Measurements from ENCODE around the gene FGF19.

The FGF19 gene

DNA sequence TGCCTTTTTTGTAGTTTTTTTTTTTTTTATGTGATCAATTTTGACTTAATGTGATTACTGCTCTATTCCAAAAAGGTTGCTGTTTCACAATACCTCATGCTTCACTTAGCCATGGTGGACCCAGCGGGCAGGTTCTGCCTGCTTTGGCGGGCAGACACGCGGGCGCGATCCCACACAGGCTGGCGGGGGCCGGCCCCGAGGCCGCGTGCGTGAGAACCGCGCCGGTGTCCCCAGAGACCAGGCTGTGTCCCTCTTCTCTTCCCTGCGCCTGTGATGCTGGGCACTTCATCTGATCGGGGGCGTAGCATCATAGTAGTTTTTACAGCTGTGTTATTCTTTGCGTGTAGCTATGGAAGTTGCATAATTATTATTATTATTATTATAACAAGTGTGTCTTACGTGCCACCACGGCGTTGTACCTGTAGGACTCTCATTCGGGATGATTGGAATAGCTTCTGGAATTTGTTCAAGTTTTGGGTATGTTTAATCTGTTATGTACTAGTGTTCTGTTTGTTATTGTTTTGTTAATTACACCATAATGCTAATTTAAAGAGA, 50.3 kb downstream of the FGF19 start:
- ChIA-PET POLR2A (interaction anchor here (1.3 kb wide), 1 partner anchor 12 kb away, joined by 3 read pairs; the partner anchor contains the start of gene CCND1), CTCF (no interaction called here)
- TF ChIP-seq BHLHE40 (IDR thresholded peaks at IDR 0.05; ENCODE audit: borderline replicate concordance) = no peak
- TF ChIP-seq SUZ12 (IDR thresholded peaks at IDR 0.05) = no peak
- no peak for TF ChIP-seq SP1 (IDR thresholded peaks at IDR 0.05)
- TF ChIP-seq L3MBTL2 (conservative IDR thresholded peaks at IDR 0.05) = no peak
- TF ChIP-seq, protein P1, sequence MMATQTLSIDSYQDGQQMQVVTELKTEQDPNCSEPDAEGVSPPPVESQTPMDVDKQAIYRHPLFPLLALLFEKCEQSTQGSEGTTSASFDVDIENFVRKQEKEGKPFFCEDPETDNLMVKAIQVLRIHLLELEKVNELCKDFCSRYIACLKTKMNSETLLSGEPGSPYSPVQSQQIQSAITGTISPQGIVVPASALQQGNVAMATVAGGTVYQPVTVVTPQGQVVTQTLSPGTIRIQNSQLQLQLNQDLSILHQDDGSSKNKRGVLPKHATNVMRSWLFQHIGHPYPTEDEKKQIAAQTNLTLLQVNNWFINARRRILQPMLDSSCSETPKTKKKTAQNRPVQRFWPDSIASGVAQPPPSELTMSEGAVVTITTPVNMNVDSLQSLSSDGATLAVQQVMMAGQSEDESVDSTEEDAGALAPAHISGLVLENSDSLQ (IDR thresholded peaks at IDR 0.05) = no peak
- no peak for TF ChIP-seq HDGF (IDR thresholded peaks at IDR 0.05; ENCODE audit: borderline replicate concordance)
- TF ChIP-seq NFRKB (IDR thresholded peaks at IDR 0.05) = no peak
- no peak for TF ChIP-seq TARDBP (IDR thresholded peaks at IDR 0.05)
- TF ChIP-seq CTBP1 (IDR thresholded peaks at IDR 0.05; ENCODE audit: borderline replicate concordance) = no peak
- TF ChIP-seq LEF1 (IDR thresholded peaks at IDR 0.05; ENCODE audit: borderline replicate concordance) = no peak
- TF ChIP-seq FOXA1 (IDR thresholded peaks at IDR 0.05) = no peak
- no peak for TF ChIP-seq ARNT (IDR thresholded peaks at IDR 0.05)
- no peak for TF ChIP-seq FOXM1 (IDR thresholded peaks at IDR 0.05; ENCODE audit: borderline replicate concordance)
- TF ChIP-seq FOXK2 (IDR thresholded peaks at IDR 0.05) = no peak
- no peak for DNase-seq (ENCODE audit: extremely low spot score)

DNA sequence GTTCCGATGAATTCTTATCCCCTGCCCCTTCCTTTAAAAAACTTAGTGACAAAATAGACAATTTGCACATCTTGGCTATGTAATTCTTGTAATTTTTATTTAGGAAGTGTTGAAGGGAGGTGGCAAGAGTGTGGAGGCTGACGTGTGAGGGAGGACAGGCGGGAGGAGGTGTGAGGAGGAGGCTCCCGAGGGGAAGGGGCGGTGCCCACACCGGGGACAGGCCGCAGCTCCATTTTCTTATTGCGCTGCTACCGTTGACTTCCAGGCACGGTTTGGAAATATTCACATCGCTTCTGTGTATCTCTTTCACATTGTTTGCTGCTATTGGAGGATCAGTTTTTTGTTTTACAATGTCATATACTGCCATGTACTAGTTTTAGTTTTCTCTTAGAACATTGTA, 50.8 kb downstream of the FGF19 start:
- TF ChIP-seq LEF1 (IDR thresholded peaks at IDR 0.05; ENCODE audit: borderline replicate concordance) (no peak), FOXM1 (IDR thresholded peaks at IDR 0.05; ENCODE audit: borderline replicate concordance) (no peak), FOXK2 (IDR thresholded peaks at IDR 0.05) (no peak)
- TF ChIP-seq, protein P1 (IDR thresholded peaks at IDR 0.05) = no peak
- ChIA-PET POLR2A (interaction anchor here (1.3 kb wide), 1 partner anchor 12 kb away, joined by 3 read pairs; the partner anchor contains the start of gene CCND1), CTCF (no interaction called here)
- DNase-seq (ENCODE audit: extremely low spot score) = no peak

DNA sequence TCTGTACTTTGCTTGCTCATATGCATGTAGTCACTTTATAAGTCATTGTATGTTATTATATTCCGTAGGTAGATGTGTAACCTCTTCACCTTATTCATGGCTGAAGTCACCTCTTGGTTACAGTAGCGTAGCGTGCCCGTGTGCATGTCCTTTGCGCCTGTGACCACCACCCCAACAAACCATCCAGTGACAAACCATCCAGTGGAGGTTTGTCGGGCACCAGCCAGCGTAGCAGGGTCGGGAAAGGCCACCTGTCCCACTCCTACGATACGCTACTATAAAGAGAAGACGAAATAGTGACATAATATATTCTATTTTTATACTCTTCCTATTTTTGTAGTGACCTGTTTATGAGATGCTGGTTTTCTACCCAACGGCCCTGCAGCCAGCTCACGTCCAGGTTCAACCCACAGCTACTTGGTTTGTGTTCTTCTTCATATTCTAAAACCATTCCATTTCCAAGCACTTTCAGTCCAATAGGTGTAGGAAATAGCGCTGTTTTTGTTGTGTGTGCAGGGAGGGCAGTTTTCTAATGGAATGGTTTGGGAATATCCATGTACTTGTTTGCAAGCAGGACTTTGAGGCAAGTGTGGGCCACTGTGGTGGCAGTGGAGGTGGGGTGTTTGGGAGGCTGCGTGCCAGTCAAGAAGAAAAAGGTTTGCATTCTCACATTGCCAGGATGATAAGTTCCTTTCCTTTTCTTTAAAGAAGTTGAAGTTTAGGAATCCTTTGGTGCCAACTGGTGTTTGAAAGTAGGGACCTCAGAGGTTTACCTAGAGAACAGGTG, 51.8 kb downstream of the FGF19 start:
- ChIA-PET CTCF (no interaction called here), POLR2A (no interaction called here)
- no peak for DNase-seq (ENCODE audit: extremely low spot score)
- TF ChIP-seq FOXA1 (IDR thresholded peaks at IDR 0.05) (no peak), SP1 (IDR thresholded peaks at IDR 0.05) (no peak), ARNT (IDR thresholded peaks at IDR 0.05) (no peak), ZNF384 (IDR thresholded peaks at IDR 0.05) (no peak), CTBP1 (IDR thresholded peaks at IDR 0.05; ENCODE audit: borderline replicate concordance) (no peak), FOXK2 (IDR thresholded peaks at IDR 0.05) (no peak), NFRKB (IDR thresholded peaks at IDR 0.05) (no peak), ELF4 (IDR thresholded peaks at IDR 0.05) (no peak), SUZ12 (IDR thresholded peaks at IDR 0.05) (no peak), HDGF (IDR thresholded peaks at IDR 0.05; ENCODE audit: borderline replicate concordance) (no peak), LEF1 (IDR thresholded peaks at IDR 0.05; ENCODE audit: borderline replicate concordance) (no peak), BHLHE40 (IDR thresholded peaks at IDR 0.05; ENCODE audit: borderline replicate concordance) (no peak), L3MBTL2 (conservative IDR thresholded peaks at IDR 0.05) (no peak), FOXM1 (IDR thresholded peaks at IDR 0.05; ENCODE audit: borderline replicate concordance) (no peak), TARDBP (IDR thresholded peaks at IDR 0.05) (no peak)
- TF ChIP-seq, protein P1 (IDR thresholded peaks at IDR 0.05) = no peak

DNA sequence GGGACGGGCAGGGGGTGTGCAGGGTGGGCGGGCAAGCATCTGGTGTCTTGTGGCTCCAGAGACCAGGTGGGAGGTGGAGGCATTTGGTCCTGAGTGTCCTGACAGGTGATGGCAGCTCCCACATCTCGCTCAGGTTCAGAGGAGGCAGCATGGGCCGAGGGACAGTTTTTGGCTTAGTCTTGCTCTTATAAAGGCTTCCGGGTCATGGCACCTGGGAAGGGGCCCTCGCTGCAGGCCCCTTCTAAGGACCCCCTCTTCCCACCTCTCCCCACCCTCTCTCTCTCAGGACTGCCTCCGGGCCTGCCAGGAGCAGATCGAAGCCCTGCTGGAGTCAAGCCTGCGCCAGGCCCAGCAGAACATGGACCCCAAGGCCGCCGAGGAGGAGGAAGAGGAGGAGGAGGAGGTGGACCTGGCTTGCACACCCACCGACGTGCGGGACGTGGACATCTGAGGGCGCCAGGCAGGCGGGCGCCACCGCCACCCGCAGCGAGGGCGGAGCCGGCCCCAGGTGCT, 52.9 kb downstream of the FGF19 start:
- no peak for DNase-seq (ENCODE audit: extremely low spot score)
- ChIA-PET POLR2A (no interaction called here), CTCF (no interaction called here)
- TF ChIP-seq ARNT (IDR thresholded peaks at IDR 0.05) (no peak), TARDBP (IDR thresholded peaks at IDR 0.05) (no peak), FOXM1 (IDR thresholded peaks at IDR 0.05; ENCODE audit: borderline replicate concordance) (no peak), BHLHE40 (IDR thresholded peaks at IDR 0.05; ENCODE audit: borderline replicate concordance) (no peak), CTBP1 (IDR thresholded peaks at IDR 0.05; ENCODE audit: borderline replicate concordance) (no peak), ELF4 (IDR thresholded peaks at IDR 0.05) (no peak), FOXA1 (IDR thresholded peaks at IDR 0.05) (no peak), SP1 (IDR thresholded peaks at IDR 0.05) (no peak), FOXK2 (IDR thresholded peaks at IDR 0.05) (no peak), L3MBTL2 (conservative IDR thresholded peaks at IDR 0.05) (no peak), LEF1 (IDR thresholded peaks at IDR 0.05; ENCODE audit: borderline replicate concordance) (no peak), ZNF384 (IDR thresholded peaks at IDR 0.05) (no peak)
- TF ChIP-seq, protein P1 (IDR thresholded peaks at IDR 0.05) = no peak

DNA sequence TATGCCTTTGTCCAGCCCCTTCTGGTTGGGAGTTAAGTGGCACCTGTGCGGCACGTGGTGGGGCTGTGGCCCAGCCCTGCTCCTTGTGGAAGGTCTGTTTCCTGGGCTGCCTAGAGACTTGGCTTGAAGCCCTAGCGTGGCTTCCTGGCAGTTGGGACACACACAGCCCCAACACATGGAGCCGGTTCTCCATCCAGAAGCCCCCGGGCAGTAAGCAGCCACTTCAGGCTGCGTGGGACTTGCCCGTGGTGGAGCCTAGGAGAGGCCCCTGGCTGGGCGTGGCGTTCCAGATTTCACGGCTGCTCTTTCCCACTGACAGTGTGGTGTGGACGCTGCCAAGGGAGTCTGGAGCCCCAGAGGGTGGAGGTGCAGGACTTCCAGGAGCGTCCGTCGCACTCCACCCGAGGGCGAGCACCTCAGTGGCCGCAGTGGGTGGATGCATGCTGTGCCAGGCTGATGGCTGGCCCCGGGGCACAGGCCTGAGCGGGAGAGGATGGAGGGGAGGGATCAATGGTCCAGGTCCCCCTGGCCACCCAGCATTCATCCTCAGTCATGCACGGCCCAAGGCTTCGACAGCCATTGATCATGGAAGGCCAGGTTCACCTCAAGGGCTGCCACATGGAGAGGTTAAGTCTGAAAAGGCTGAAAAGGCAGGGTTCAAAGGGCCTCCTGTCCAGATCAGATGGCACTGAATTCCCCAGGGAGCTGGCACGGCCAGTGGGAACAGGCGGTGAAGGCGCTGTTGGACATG, 53.6 kb downstream of the FGF19 start:
- no peak for DNase-seq (ENCODE audit: extremely low spot score)
- TF ChIP-seq HDGF (IDR thresholded peaks at IDR 0.05; ENCODE audit: borderline replicate concordance) (no peak), SUZ12 (IDR thresholded peaks at IDR 0.05) (no peak), BHLHE40 (IDR thresholded peaks at IDR 0.05; ENCODE audit: borderline replicate concordance) (no peak), L3MBTL2 (conservative IDR thresholded peaks at IDR 0.05) (no peak), LEF1 (IDR thresholded peaks at IDR 0.05; ENCODE audit: borderline replicate concordance) (no peak), ELF4 (IDR thresholded peaks at IDR 0.05) (no peak), CTBP1 (IDR thresholded peaks at IDR 0.05; ENCODE audit: borderline replicate concordance) (no peak), FOXM1 (IDR thresholded peaks at IDR 0.05; ENCODE audit: borderline replicate concordance) (no peak), TARDBP (IDR thresholded peaks at IDR 0.05) (no peak), ARNT (IDR thresholded peaks at IDR 0.05) (no peak), FOXA1 (IDR thresholded peaks at IDR 0.05) (no peak), NFRKB (IDR thresholded peaks at IDR 0.05) (no peak), ZNF384 (IDR thresholded peaks at IDR 0.05) (no peak), FOXK2 (IDR thresholded peaks at IDR 0.05) (no peak), SP1 (IDR thresholded peaks at IDR 0.05) (no peak)
- TF ChIP-seq, protein P1 (IDR thresholded peaks at IDR 0.05) = no peak
- POLR2A ChIA-PET = no interaction called here
- CTCF ChIA-PET = interaction anchor here (0.6 kb wide), 1 partner anchor 46 kb away, joined by 4 read pairs; no protein-coding TSS in a partner anchor

Data from HEK293T (cell line).